Skeletal muscle satellite cell (primary cell): ENCODE measurements around the gene ABLIM2.
"Not testable (repeated sequence)": the region's sequence is repeated elsewhere in the genome, so short reads cannot be mapped to it uniquely, and the experiment has no call there.

ENCODE experiments used
- H3K27me3 ChIP-seq: 2 replicates; pipeline ENCODE4 v1.7.0; 2013; ENCODE audit warnings: low read length; ENCODE audit not compliant: control insufficient read depth, insufficient read depth
- H3K36me3 ChIP-seq: 2 replicates; pipeline ENCODE4 v1.7.0; 2013; ENCODE audit warnings: mild to moderate bottlenecking, control low read depth, low read length; ENCODE audit not compliant: insufficient read depth
- H3K4me1 ChIP-seq: 2 replicates; pipeline ENCODE4 v1.7.0; 2013; ENCODE audit warnings: low read length; ENCODE audit not compliant: control insufficient read depth, insufficient read depth
- H3K4me2 ChIP-seq: 2 replicates; pipeline ENCODE4 v1.7.0; 2013; ENCODE audit warnings: mild to moderate bottlenecking, low read length
- H3K4me3 ChIP-seq: 2 replicates; pipeline ENCODE4 v1.7.0; 2013; ENCODE audit warnings: low read length
- H3K9ac ChIP-seq: 2 replicates; pipeline ENCODE4 v1.7.0; 2013; ENCODE audit warnings: mild to moderate bottlenecking, low read depth, low read length, moderate library complexity
- H3K9me3 ChIP-seq: replicated peaks from 2 replicates; pipeline ENCODE4 v1.7.0; 2013; ENCODE audit warnings: mild to moderate bottlenecking, control low read depth, low read length

ABLIM2 gene

GRCh38 chr4:7956934-7957656 lies 201.5 kb downstream of the ABLIM2 start:
- Histone ChIP-seq H3K4me3 (no peak overlapping the region), H3K27me3 (no peaks in the 10 kb centered on the region), H3K4me1 (peaks cover 17% of the 10 kb centered on the region), H3K9ac (no peak overlapping the region), H3K36me3 (no peaks in the 10 kb centered on the region), H3K4me2 (no peak overlapping the region), H3K9me3 (no peaks in the 10 kb centered on the region)

GRCh38 chr4:7956270-7956808 lies 202.3 kb downstream of the ABLIM2 start:
- H3K9ac ChIP-seq: no peak overlapping the region
- H3K4me1 ChIP-seq: peaks cover 17% of the 10 kb centered on the region
- H3K27me3 ChIP-seq: no peaks in the 10 kb centered on the region
- no peak overlapping the region for H3K4me2 ChIP-seq
- H3K36me3 ChIP-seq: no peaks in the 10 kb centered on the region
- no peaks in the 10 kb centered on the region for H3K9me3 ChIP-seq
- no peak overlapping the region for H3K4me3 ChIP-seq

GRCh38 chr4:7955393-7955792 lies 203.2 kb downstream of the ABLIM2 start:
- H3K4me1 ChIP-seq: peaks cover 11% of the 10 kb centered on the region
- no peak overlapping the region for H3K4me3 ChIP-seq

GRCh38 chr4:7952615-7953014 lies 206.0 kb downstream of the ABLIM2 start:
- H3K27me3 ChIP-seq: no peaks in the 10 kb centered on the region
- H3K36me3 ChIP-seq: no peaks in the 10 kb centered on the region
- no peak overlapping the region for H3K4me3 ChIP-seq
- no peaks in the 10 kb centered on the region for H3K9me3 ChIP-seq
- peaks cover 8% of the 10 kb centered on the region for H3K4me1 ChIP-seq
- no peak overlapping the region for H3K4me2 ChIP-seq
- H3K9ac ChIP-seq: no peak overlapping the region

More at GRCh38 chr4:7955393-7955792, 203.2 kb downstream of the ABLIM2 start:
- Histone ChIP-seq H3K36me3 (no peaks in the 10 kb centered on the region), H3K27me3 (no peaks in the 10 kb centered on the region), H3K9me3 (no peaks in the 10 kb centered on the region), H3K9ac (no peak overlapping the region), H3K4me2 (no peak overlapping the region)

GRCh38 chr4:7950301-7951092 lies 208.1 kb downstream of the ABLIM2 start:
- no peak overlapping the region for H3K4me3 ChIP-seq
- H3K4me1 ChIP-seq: no peaks in the 10 kb centered on the region
- no peaks in the 10 kb centered on the region for H3K9me3 ChIP-seq
- H3K36me3 ChIP-seq: no peaks in the 10 kb centered on the region
- H3K4me2 ChIP-seq: no peak overlapping the region
- H3K9ac ChIP-seq: no peak overlapping the region
- peaks cover 6% of the 10 kb centered on the region for H3K27me3 ChIP-seq

GRCh38 chr4:7949759-7950158 lies 208.9 kb downstream of the ABLIM2 start:
- Histone ChIP-seq H3K27me3 (peaks cover 6% of the 10 kb centered on the region), H3K36me3 (no peaks in the 10 kb centered on the region), H3K4me3 (no peak overlapping the region), H3K4me2 (no peak overlapping the region), H3K9me3 (no peaks in the 10 kb centered on the region), H3K9ac (no peak overlapping the region), H3K4me1 (no peaks in the 10 kb centered on the region)

- Histone ChIP-seq H3K4me3 (no peak overlapping the region), H3K27me3 (peaks cover 6% of the 10 kb centered on the region), H3K36me3 (no peaks in the 10 kb centered on the region), H3K9ac (no peak overlapping the region), H3K4me2 (no peak overlapping the region), H3K9me3 (no peaks in the 10 kb centered on the region), H3K4me1 (no peaks in the 10 kb centered on the region)
Measured at GRCh38 chr4:7947927-7948326, 210.7 kb downstream of the ABLIM2 start.

- H3K4me3 ChIP-seq: no peak overlapping the region
- no peaks in the 10 kb centered on the region for H3K36me3 ChIP-seq
Measured at GRCh38 chr4:7945709-7946380, 212.8 kb downstream of the ABLIM2 start.

GRCh38 chr4:7944599-7945220 lies 213.9 kb downstream of the ABLIM2 start:
- Histone ChIP-seq H3K4me3 (no peak overlapping the region), H3K9ac (no peak overlapping the region), H3K27me3 (peaks cover 6% of the 10 kb centered on the region), H3K4me2 (no peak overlapping the region), H3K36me3 (no peaks in the 10 kb centered on the region), H3K4me1 (peaks cover 14% of the 10 kb centered on the region), H3K9me3 (no peaks in the 10 kb centered on the region)

More at GRCh38 chr4:7945709-7946380, 212.8 kb downstream of the ABLIM2 start:
- Histone ChIP-seq H3K9me3 (no peaks in the 10 kb centered on the region), H3K9ac (no peak overlapping the region), H3K27me3 (peaks cover 6% of the 10 kb centered on the region), H3K4me2 (no peak overlapping the region), H3K4me1 (peaks cover 11% of the 10 kb centered on the region)

- H3K9me3 ChIP-seq, H3K4me2 ChIP-seq, H3K27me3 ChIP-seq, H3K4me3 ChIP-seq, H3K36me3 ChIP-seq, H3K9ac ChIP-seq: not testable (repeated sequence)
- H3K4me1 ChIP-seq: peaks cover 14% of the 10 kb centered on the region
Measured at GRCh38 chr4:7943688-7944087, 214.9 kb downstream of the ABLIM2 start.

- H3K9ac ChIP-seq: no peak overlapping the region
Measured at GRCh38 chr4:7943211-7943610, 215.4 kb downstream of the ABLIM2 start.

More at GRCh38 chr4:7943211-7943610, 215.4 kb downstream of the ABLIM2 start:
- H3K27me3 ChIP-seq: peaks cover 6% of the 10 kb centered on the region
- no peaks in the 10 kb centered on the region for H3K9me3 ChIP-seq
- no peaks in the 10 kb centered on the region for H3K36me3 ChIP-seq
- no peak overlapping the region for H3K4me3 ChIP-seq
- no peak overlapping the region for H3K4me2 ChIP-seq
- peaks cover 17% of the 10 kb centered on the region for H3K4me1 ChIP-seq
